NCI-H2196 (cell line): ENCODE measurements around the gene KLHDC8B.
A peak's percentile ranks its signal among the peaks of the same experiment; 100 is the strongest.
"Not testable (repeated sequence)": the region's sequence is repeated elsewhere in the genome, so short reads cannot be mapped to it uniquely, and the experiment has no call there.

ENCODE experiments used
- DNase-seq: peaks from one replicate; lab custom pipeline; 2025; ENCODE audit not compliant: unreplicated experiment; lab: John Stamatoyannopoulos, UW

Gene KLHDC8B

DNA sequence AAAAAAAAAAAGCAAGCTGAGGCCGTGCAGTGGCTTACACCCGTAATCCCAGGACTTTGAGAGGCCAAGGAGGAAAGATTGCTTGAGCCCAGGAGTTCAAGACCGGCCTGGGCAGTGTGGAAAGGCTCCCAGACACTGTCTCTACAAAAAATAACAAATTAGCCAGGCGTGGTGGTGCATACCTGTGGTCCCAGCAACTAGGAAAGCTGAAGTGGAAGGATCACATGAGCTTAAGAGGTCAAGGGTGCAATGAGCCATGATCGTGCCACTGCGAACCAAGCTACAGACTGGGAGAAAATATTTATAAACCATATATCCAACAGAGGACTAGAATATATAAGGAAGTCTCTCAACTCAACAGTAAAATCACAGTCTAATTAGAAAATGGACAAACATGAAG is 10.0 kb downstream of the KLHDC8B start:
- no peak for DNase-seq

DNA sequence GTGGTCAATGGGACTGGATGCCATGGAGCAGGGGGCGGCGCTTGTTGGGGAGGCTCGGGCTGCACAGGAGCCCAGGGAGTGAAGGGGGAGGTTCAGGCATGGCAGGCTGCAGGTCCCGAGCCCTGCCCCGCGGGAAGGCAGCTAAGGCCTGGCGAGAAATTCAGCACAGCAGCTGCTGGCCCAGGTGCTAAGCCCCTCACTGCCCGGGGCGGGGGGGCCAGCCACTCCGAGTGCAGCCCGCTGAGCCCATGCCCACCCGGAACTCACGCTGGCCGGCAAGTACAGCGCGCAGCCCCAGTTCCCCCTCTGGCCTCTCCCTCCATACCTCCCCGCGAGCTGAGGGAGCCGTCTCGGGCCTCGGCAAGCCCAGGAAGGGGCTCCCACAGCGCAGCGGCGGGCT is 11.3 kb downstream of the KLHDC8B start:
- no peak for DNase-seq

DNA sequence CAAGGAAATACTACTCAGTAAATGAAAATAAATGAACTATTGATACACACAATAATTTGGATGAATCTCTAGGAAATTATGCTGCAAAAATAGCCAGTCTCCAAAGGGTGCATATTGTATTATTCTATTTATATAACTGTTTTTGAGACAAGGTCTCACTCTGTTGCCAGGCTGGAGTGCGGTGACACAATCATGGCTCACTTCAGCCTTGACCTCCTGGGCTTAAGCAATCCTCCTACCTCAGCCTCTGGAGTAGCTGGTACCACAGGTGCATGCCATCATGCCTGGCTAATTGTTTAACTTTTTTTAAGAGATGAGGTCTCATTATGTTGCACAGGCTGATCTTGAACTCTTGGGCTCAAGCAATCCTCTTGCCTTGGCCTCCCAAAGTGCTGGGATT is 12.5 kb downstream of the KLHDC8B start:
- DNase-seq = no peak

DNA sequence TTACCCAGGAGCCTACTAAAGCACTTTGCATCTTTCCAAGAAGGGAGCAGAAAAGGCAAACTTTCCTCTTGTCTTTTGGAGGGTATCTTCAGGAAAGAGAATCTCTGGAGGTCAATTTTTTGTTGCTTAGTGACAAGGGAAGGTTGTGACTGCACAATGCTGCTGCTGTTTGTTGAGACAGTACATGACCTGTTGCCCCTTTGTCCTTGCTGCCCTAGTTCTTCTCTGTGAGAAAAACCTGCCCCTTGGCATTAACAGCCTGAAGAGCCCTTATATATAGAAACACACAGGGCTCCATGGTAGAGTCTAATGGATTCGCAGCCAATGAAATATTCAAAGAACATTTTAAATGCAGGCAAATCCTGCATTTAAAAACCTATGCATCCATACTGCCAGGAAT is 20.3 kb downstream of the KLHDC8B start:
- DNase-seq = no peak

DNA sequence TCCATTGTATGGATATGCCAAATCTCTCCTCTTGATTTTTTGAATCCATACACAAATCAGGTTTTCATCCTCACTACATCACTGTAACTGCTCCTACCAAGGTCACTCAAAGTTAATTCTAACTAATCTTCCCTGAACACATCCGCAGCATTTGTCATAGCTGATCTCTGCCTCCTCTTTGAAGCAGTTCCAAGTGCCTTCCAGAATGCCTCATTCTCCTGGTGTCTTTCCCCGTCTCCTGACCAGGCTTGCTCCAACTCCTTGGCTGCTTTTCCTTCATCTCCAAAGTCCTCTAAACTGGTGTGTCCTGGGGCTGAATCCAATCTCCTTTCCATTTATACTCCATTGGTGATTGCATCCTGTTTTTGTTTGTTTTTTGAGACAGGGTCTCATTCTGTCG is 26.8 kb downstream of the KLHDC8B start:
- no peak for DNase-seq

DNA sequence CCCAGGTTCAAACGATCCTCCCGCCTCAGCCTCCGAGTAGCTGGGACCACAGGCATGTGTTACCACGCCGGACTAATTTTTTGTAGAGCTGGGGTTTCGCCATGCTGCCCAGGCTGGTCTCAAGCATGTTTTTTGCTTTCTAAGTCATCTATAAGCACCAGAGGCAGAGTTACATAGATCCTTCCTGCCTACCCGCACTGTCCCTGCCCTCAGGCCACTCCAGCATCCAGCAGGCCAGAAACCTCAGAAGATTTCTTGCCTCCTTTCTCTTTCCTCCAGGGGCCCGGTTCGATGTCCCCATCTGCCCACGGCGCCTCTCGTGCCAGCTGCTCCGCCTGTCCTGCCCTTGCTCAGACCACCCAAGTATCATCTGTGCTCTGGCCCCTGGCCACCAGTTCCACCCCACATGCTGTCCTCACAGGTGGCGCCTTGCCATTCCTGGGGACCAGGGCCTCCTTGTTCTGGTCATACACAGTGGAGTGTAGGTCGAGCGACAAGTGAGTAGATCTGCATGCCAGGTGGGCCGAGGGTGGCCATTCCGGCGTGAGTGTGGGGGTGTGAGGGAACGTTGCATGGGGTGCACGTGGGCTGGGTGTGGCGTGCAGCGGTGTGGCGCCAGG is 27.3 kb downstream of the KLHDC8B start:
- DNase-seq = no peak

DNA sequence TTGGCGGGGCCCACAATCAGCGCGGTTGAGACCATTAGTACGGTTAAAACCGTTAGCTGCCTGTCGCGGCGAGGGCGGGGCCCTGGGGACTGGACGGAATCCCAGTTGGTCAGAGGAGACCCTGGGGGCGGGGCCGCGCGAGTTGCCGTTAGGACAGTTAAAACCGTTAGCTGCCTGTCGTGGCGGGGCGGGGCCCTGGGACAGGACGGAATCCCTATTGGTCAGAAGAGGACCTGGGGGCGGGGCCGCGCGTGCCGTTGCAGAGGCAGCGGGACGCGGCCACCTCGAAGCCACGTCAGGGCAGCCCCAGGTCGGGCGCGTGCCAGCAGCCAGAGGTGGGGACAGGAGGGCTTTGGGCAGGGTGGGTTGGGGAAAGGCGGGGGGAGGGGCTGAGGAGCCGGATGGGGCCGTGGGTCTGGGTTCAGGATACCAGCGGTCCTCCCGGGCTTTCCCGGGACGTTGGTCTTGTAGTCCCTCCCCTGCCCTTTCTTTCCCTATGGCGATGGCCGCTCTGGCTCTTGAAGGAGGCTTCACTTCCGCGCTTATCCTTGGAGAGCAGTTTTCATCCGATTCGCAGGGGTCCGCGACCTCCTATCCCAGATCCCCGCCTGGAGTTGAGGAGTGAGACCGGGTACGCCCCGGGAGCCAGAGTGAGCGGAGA is 28.0 kb downstream of the KLHDC8B start:
- DNase-seq = no peak

DNA sequence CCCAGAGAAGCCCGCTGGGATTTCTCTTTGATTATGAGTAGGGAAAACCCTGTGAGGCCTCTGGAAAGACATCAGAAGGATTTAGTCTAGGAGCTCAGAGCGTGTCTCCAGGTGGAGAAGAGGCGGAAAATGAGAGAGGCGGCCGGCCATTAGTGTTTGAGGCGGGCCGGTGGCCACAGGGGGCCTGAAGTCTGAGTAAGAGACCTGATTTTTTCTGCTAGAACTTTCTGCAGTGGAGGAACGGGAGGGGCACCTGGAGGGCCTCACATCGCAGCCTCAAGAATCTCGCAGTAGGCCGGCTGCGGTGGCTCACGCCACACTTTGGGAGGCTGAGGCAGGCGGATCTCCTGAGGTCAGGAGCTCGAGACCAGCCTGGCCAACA is 28.5 kb downstream of the KLHDC8B start:
- no peak for DNase-seq

DNA sequence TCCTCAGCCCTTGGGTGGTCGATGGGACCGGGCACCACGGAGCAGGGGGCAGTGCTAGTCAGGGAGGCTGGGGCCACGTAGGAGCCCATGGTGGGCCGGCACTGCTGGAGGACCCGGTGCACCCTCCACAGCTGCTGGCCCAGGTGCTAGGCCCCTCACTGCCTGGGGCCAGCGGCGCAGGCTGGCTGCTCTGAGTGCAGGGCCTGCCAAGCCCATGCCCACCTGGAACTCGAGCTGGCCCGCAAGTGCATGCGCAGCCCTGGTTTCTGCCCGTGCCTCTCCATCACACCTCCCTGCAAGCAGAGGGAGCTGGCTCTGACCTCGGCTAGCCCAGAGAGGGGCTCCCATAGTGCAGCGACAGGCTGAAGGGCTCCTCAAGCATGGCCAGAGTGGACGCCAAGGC is 42.1 kb downstream of the KLHDC8B start:
- no peak for DNase-seq

DNA sequence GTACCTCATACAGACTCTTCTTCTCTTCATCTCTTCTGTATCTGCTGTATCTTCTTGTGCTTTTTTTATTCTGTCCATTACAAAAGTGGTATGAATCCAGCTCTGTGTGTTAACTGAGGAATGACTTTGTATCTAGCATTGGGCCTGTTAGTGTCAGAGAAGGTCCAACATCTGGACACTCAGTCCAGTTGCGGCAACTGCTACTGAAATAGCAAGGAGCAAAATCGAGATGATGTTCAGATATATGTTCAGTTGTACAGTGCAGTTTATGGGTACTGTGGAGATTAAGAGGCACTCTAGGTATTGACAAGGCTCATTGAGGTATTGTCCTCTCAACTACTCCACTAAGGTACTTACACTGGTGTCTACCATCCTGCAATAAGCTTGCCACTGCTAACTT is 42.6 kb downstream of the KLHDC8B start:
- no peak for DNase-seq

DNA sequence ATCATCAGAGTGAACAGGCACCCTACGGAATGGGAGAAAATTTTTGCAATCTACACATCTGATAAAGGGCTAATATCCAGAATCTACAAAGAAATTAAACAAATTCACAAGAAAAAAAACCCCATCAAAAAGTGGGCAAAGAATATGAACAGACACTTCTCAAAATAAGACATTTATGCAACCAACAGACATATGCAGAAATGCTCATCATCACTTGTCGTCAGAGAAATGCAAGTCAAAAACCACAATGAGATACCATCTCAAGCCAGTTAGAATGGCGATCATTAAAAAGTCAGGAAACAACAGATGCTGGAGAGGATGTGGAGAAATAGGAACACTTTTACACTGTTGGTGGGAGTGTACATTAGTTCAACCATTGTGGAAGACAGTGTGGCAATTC is 45.3 kb downstream of the KLHDC8B start:
- not testable (repeated sequence) for DNase-seq

DNA sequence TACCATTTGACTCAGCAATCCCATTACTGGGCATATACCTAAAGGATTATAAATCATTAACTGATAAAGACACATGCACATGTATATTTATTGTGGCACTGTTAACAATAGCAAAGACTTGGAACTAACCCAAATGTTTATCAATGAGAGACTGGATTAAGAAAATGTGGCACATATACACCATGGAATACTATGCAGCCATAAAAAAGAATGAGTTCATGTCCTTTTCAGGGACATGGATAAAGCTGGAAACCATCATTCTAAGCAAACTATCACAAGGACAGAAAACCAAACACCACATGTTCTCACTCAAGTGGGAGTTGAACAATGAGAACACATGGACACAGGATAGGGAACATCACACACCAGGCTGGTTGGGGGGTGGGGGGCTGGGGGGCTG is 45.7 kb downstream of the KLHDC8B start:
- not testable (repeated sequence) for DNase-seq

DNA sequence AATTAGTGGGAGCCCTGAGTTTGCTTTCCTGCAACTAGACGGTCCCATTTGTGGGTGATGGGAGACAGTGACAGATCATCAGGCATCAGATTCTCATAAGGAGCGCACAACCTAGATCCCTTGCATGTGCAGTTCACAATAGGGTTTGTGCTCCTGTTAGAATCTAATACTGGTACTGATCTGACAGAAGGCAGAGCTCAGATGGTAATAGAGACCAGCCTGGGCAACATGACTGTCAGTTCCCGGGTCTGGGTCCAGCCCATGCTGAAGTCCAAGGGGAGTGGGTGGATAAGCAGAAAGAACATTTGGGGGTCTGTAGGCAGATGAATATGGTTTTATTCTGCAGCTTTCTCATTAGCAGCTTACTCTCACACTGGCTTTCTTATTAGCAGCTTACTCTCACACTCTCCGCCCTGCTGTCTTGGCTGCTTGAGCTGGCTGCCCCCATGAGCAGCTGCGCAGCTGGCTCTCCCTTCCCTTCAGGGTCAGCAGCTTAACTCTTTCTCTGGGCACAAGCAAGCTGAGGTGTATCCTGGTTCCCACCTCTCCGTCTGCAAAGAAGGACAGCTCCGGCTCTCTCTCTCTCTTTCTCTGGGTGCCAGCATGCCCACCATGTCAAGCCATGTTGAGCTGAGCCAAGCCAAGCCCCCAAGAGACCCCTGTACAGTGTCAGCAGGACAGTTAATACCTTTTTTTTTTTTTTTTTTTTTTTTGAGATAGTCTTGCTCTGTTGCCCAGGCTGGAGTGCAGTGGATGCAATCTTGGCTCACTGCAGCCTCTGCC is 46.5 kb downstream of the KLHDC8B start:
- DNase-seq = no peak

DNA sequence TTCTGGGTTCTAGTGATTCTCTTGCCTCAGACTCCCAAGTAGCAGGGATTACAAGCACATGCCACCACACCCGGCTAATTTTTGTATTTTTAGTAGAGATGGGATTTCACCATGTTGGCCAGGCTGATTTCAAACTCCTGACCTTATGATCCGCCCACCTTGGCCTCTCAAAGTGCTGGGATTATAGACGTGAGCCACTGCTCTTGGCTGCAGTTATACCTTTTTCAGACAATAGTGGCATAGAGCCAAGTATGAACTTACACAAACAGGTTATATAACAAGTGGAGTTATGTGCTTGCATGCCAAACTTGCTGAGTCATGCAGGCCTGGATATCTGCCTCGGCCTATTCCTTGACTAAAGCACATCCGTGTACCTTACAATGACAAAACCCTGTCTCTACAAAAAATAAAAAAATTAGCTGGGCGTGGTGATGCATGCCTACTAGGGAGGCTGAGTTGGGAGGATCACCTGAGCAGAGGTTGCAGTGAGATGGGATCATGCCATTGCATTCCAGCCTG is 47.1 kb downstream of the KLHDC8B start:
- peak; percentile 56 for DNase-seq

DNA sequence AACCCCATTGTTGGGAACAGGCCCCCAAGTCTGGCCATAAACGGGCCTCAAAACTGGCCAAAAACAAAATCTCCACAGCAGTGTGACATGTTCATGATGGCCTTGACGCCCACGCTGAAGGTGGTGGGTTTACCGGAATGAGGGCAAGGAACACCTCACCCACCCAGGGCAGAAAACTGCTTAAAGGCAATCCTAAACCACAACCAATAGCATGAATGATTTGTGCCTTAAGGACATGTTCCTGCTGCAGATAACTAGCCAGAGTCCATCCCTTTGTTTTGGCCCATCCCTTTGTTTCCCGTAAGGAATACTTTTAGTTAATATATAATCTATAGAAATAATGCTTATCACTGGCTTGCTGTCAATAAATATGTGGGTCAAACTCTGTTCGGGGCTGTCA is 47.7 kb downstream of the KLHDC8B start:
- no peak for DNase-seq

DNA sequence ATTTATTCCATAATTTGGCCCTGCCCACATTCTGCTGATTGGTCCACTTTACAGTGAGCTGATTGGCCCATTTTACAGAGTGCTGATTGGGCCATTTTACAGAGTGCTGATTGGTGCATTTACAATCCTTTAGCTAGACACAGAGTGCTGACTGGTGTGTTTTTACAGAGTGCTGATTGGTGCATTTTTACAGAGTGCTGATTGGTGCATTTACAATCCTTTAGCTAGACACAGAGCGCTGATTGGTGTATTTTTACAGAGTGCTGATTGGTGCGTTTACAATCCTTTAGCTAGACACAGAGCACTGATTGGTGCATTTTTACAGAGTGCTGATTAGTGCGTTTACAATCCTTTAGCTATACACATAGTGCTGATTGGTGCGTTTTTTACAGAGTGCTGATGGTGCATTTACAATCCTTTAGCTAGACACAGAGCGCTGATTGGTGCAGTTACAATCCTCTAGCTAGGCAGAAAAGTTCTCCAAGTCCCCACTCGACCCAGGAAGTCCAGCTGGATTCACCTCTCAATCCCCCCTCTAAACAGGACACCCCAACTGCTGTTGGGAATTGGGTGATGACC is 49.7 kb downstream of the KLHDC8B start:
- not testable (repeated sequence) for DNase-seq

DNA sequence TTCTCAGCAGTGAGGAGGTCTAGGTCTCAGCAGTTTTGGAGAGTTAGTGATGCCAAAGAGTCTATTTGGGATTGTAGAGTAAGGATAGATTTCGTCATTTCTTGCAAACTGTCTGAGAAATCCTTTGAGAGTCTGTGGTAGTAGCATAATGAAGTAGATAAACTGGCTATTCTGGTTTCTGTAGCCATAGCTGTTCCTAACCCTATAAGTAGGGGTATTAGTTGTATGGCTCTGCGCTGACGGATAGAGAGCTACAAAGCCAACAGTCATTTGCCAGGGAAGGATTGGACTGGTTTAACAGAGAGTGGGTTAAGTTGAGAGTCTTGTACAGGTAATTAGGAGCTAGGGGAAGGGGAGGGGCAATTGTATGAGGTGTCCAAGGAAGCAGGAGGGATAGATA is 50.6 kb downstream of the KLHDC8B start:
- DNase-seq = no peak
